VCaP (cell line): ENCODE results near the gene PIK3AP1.
"Not testable (repeated sequence)": the region's sequence is repeated elsewhere in the genome, so short reads cannot be mapped to it uniquely, and the experiment has no call there.

Source experiments
- H3K27ac ChIP-seq: fragments of 450-650 bp; 2 replicates; pipeline ENCODE4 v1.5.1; 2017
- TF ChIP-seq, protein P1 (sequence below): fragments of 450-650 bp; conservative IDR thresholded peaks from 2 replicates; pipeline ENCODE4 v1.5.1; 2017; ENCODE audit warnings: mild to moderate bottlenecking, moderate library complexity

PIK3AP1 gene

DNA sequence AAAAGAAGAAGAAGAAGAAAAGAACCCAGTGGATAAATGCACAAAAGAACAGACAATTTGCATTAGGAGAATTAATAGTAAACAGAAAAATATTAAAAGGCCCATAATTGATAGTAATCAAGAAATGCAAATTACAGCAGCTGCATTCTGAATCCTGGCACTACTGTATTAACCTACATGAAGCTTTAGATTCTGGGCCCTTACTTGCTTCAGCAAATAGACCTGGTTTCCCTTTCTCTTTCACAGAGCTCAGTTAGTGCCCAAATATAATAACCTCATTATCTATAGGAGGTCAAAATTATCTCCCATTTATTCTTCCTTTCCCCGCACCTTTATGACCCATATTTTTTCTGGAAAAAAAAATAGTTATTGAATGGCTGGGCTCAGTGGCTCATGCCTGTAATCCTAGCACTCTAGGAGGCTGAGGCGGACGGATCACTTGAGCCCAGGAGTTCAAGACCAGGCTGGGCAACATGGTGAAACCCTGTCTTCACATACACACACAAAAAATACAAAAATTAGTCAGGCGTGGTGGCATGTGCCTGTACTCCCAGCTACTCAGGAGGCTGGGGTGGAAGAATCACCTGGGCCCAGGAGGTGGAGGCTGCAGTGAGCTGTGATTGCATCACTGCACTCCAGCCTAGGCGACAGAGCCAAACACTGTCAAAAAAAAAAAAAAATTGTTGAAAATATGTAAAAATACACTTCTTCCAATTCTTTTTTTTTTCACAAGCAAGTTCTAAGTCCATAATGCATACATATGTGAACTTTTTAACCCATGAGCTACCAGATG lies 36.0 kb upstream of the PIK3AP1 start:
- TF ChIP-seq, protein P1, sequence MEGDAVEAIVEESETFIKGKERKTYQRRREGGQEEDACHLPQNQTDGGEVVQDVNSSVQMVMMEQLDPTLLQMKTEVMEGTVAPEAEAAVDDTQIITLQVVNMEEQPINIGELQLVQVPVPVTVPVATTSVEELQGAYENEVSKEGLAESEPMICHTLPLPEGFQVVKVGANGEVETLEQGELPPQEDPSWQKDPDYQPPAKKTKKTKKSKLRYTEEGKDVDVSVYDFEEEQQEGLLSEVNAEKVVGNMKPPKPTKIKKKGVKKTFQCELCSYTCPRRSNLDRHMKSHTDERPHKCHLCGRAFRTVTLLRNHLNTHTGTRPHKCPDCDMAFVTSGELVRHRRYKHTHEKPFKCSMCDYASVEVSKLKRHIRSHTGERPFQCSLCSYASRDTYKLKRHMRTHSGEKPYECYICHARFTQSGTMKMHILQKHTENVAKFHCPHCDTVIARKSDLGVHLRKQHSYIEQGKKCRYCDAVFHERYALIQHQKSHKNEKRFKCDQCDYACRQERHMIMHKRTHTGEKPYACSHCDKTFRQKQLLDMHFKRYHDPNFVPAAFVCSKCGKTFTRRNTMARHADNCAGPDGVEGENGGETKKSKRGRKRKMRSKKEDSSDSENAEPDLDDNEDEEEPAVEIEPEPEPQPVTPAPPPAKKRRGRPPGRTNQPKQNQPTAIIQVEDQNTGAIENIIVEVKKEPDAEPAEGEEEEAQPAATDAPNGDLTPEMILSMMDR: no peak

DNA sequence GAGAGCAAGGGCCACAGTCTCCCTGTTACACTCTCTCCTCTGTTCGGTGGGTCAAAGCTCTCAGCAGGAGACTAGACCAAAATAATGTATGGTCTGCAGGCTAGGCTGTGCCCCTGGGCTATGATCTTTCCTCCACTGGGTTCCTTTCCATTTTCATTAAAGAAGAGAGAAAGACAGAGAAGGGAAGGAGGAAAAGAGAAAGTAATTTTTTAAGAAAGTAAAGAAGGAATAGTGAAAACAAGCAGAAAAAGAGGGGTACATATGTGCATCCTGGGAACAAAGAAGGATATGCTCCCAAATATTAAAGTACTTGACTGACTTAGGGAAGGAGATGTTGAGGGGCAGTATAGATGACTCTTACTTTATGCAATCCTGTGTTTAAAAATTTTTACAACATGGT lies 33.6 kb upstream of the PIK3AP1 start:
- TF ChIP-seq, protein P1: no peak

More for the DNA sequence above, 36.0 kb upstream of the PIK3AP1 start:
- no peak overlapping the region for H3K27ac ChIP-seq

DNA sequence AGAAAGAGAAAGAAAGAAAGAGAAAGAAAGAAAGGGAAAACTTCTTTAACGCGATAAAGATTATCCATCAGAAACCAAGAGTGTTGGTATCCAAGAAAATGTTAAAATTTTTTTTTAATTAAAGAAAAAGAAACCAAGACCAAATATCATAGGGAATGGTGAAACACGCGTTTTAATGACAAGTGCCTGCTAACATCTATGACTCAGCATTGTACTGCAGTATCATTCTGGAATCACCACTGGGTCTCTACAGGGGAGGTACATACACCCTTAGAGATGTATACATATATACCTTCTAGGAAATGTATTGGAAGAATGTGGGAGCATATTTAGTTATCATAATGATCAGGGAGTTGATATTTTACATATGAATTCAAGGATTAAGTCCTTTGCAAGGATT lies 32.1 kb upstream of the PIK3AP1 start:
- no peak overlapping the region for H3K27ac ChIP-seq

More for the DNA sequence above, 33.6 kb upstream of the PIK3AP1 start:
- no peak overlapping the region for H3K27ac ChIP-seq

DNA sequence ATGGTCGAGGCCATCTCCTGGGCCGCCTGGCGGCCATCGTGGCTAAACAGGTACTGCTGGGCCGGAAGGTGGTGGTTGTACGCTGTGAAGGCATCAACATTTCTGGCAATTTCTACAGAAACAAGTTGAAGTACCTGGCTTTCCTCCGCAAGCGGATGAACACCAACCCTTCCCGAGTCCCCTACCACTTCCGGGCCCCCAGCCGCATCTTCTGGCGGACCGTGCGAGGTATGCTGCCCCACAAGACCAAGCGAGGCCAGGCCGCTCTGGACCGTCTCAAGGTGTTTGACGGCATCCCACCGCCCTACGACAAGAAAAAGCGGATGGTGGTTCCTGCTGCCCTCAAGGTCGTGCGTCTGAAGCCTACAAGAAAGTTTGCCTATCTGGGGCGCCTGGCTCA lies 30.0 kb upstream of the PIK3AP1 start:
- H3K27ac ChIP-seq: not testable (repeated sequence)

More for the DNA sequence above, 32.1 kb upstream of the PIK3AP1 start:
- TF ChIP-seq, protein P1: no peak

DNA sequence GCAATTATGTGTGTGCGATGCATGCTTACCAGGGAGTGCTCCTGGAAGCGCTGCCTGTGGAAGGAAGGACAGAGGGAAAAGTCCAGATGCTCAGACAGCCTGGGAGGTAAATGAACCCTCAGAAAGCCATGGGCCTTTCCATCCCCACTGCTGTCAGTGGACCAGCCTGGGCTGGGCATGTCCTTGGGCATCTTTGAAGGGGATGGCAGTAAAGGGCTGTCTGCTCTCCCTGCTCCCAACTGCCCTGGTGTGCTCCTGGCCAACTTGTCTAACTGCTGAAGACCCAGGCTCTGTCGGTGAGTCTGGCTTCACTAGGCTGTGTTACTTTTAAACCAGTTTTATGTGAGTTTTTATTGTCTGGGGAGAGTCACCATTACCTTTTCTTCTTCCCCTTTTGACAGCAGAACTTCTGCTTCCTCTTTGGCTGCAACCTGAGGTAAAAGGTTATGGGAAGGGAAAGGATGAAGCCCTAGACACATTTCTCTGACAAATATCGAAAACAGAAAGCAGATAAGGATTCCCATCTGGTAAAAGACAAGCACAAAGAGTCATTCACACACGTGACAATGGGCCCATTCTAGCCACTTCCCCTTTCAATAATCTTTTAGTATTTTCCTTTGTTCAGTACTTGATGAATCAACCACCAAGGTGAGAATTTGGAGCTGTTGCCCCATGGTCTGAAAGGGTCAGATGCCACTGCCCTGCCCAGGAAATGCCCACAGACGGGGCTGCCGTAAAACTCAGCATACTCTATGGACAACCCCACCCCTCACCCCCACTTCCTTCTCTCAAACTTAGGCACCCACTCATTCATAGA lies 27.6 kb upstream of the PIK3AP1 start:
- H3K27ac ChIP-seq: no peak overlapping the region

DNA sequence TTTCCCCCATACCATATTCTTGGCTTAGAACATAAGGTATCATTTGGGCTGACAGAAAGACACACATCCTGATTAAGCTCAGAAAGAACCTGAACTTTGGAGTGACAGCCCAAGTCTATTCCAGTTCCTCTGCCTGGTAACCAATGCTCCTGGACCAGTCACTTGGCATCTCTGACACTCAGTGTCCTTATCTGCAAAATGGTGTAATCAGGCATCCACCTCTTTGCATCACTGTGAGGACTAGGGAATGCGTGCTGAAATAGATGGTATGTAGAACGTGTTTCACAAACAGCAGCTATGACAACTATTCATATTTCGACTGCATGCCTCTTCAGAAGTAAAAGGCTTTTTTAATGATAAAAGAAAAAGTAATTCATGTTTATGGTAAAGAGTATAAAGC lies 26.2 kb upstream of the PIK3AP1 start:
- no peak overlapping the region for H3K27ac ChIP-seq
- TF ChIP-seq, protein P1: no peak

More for the DNA sequence above, 27.6 kb upstream of the PIK3AP1 start:
- TF ChIP-seq, protein P1: no peak

DNA sequence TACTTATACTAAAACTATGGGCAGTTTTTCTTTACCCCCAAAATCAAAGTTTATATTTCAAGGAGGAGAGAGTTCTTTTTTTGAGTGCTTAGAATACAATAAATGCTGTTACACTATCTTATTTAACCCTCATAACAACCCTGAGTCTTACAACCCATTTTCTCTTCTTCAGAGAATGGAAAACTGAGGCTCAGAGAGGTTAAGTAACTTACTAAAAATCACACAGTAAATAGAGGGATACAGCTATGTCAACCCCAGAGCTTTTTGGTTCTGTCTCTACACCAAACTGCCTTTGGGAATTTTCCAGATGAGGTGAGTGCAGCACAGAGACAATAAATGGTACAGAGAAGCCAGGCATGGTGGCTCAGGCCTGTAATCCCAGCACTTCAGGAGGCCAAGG lies 25.6 kb upstream of the PIK3AP1 start:
- TF ChIP-seq, protein P1: no peak
- no peak overlapping the region for H3K27ac ChIP-seq
